Activated naive CD4-positive, alpha-beta T cell treated with anti-CD3 and anti-CD28 coated beads, Interleukin-2, amount 50 U/mL, for 72 hours (primary cell): ENCODE measurements around the gene UNKL. TPM values are rescaled to one million over a fixed set of nuclear protein-coding genes. Genes with fewer than 3 reads are reported as not detected.

Experiments
- ATAC-seq, 2 donors: fragments of 150-1000 bp; cut with Tn5 transposase; 2 replicates each; pipeline ENCODE4 v1.10.0; 2021; ENCODE audit warnings: mild to moderate bottlenecking in 2 of 2, moderate library complexity in 2 of 2
- DNase-seq, 2 donors: peaks; one replicate each; pipeline ENCODE4 v3.0.0; 2021 to 2022; ENCODE audit warnings: low spot score in 2 of 2
- H3K27ac Mint-ChIP-seq, 2 donors: one replicate each; pipeline ENCODE4 v1.8.0; 2022; ENCODE audit warnings: mild to moderate bottlenecking in 2 of 2, mixed read lengths in 2 of 2
- H3K36me3 Mint-ChIP-seq, 2 donors: one replicate each; pipeline ENCODE4 v1.8.0; 2022; ENCODE audit warnings: mixed read lengths in 2 of 2
- H3K9me3 Mint-ChIP-seq, 2 donors: one replicate each; pipeline ENCODE4 v1.8.0; 2022; ENCODE audit warnings: mixed read lengths in 2 of 2
- total RNA-seq, 2 donors: library from RNA; stranded (reverse); gene quantifications; one replicate each; pipeline ENCODE4 v1.2.3, GENCODE V29; 2022

Gene UNKL
- total RNA-seq, 2 donors from 2014 or later, result 38.0 to 72.1 TPM

- no peak for ATAC-seq
- no peak for DNase-seq
- no peaks in the 10 kb centered on the region for H3K9me3 Mint-ChIP-seq
- H3K27ac Mint-ChIP-seq, result peak overlapping the region; percentile 65 to 77
- no peaks in the 10 kb centered on the region for H3K36me3 Mint-ChIP-seq
Observed at GRCh38 chr16:1426734-1427471, 12.4 kb upstream of the UNKL start.

GRCh38 chr16:1425616-1426370 is 11.3 kb upstream of the UNKL start:
- Mint-ChIP-seq H3K9me3 (no peaks in the 10 kb centered on the region), H3K27ac (peak overlapping the region in 1 of 2 donors; percentile 57), H3K36me3 (no peaks in the 10 kb centered on the region)
- ATAC-seq (no peak), DNase-seq (no peak)

GRCh38 chr16:1424028-1424427 is 9.5 kb upstream of the UNKL start:
- no peaks in the 10 kb centered on the region for H3K36me3 Mint-ChIP-seq
- peak overlapping the region in 1 of 2 donors; percentile 99 for H3K27ac Mint-ChIP-seq
- no peak for ATAC-seq
- DNase-seq, result no peak
- H3K9me3 Mint-ChIP-seq, result no peaks in the 10 kb centered on the region

GRCh38 chr16:1422076-1422475 is 7.6 kb upstream of the UNKL start:
- no peaks in the 10 kb centered on the region for H3K36me3 Mint-ChIP-seq
- ATAC-seq (no peak), DNase-seq (no peak)
- H3K9me3 Mint-ChIP-seq, result no peaks in the 10 kb centered on the region
- peak overlapping the region; percentile 95 to 99 for H3K27ac Mint-ChIP-seq

- no peak for DNase-seq
- Mint-ChIP-seq H3K27ac (peak overlapping the region; percentile 77 to 99), H3K9me3 (no peaks in the 10 kb centered on the region), H3K36me3 (no peaks in the 10 kb centered on the region)
- ATAC-seq, result no peak
Observed at GRCh38 chr16:1420111-1420539, 5.6 kb upstream of the UNKL start.

GRCh38 chr16:1416521-1416941 is 2.0 kb upstream of the UNKL start:
- DNase-seq (no peak), ATAC-seq (no peak)
- Mint-ChIP-seq H3K36me3 (no peaks in the 10 kb centered on the region), H3K9me3 (no peaks in the 10 kb centered on the region), H3K27ac (no peak overlapping the region)

GRCh38 chr16:1413684-1414531 is 596 bp downstream of the UNKL start:
- Mint-ChIP-seq H3K9me3 (no peaks in the 10 kb centered on the region), H3K36me3 (no peaks in the 10 kb centered on the region), H3K27ac (peak overlapping the region; percentile 84 to 87)
- peak; percentile 64 to 71 for ATAC-seq
- DNase-seq, result peak; percentile 79 to 83

GRCh38 chr16:1412847-1413246 is 1.7 kb downstream of the UNKL start:
- no peak for ATAC-seq
- no peak for DNase-seq
- no peaks in the 10 kb centered on the region for H3K36me3 Mint-ChIP-seq
- H3K9me3 Mint-ChIP-seq, result no peaks in the 10 kb centered on the region
- peak overlapping the region in 1 of 2 donors; percentile 87 for H3K27ac Mint-ChIP-seq

- DNase-seq (peak; percentile 89 to 99), ATAC-seq (peak; percentile 92 to 97)
- Mint-ChIP-seq H3K9me3 (no peaks in the 10 kb centered on the region), H3K27ac (no peak overlapping the region), H3K36me3 (no peaks in the 10 kb centered on the region)
Observed at GRCh38 chr16:1408171-1408837, 6.2 kb downstream of the UNKL start.

- Mint-ChIP-seq H3K36me3 (no peaks in the 10 kb centered on the region), H3K27ac (no peak overlapping the region), H3K9me3 (no peaks in the 10 kb centered on the region)
- ATAC-seq (no peak), DNase-seq (no peak)
Observed at GRCh38 chr16:1407753-1408152, 6.8 kb downstream of the UNKL start.

- Mint-ChIP-seq H3K27ac (no peak overlapping the region), H3K9me3 (no peaks in the 10 kb centered on the region), H3K36me3 (no peaks in the 10 kb centered on the region)
- DNase-seq (no peak), ATAC-seq (no peak)
Observed at GRCh38 chr16:1403733-1404132, 10.8 kb downstream of the UNKL start.

GRCh38 chr16:1403036-1403435 is 11.5 kb downstream of the UNKL start:
- Mint-ChIP-seq H3K9me3 (no peaks in the 10 kb centered on the region), H3K27ac (no peak overlapping the region), H3K36me3 (no peaks in the 10 kb centered on the region)
- DNase-seq (no peak), ATAC-seq (no peak)

- no peak for DNase-seq
- no peak for ATAC-seq
- no peaks in the 10 kb centered on the region for H3K36me3 Mint-ChIP-seq
- peak overlapping the region in 1 of 2 donors; percentile 12 for H3K27ac Mint-ChIP-seq
- H3K9me3 Mint-ChIP-seq, result no peaks in the 10 kb centered on the region
Observed at GRCh38 chr16:1401758-1402154, 12.7 kb downstream of the UNKL start.

- H3K27ac Mint-ChIP-seq, result peak overlapping the region in 1 of 2 donors; percentile 12
- no peak for ATAC-seq
- no peaks in the 10 kb centered on the region for H3K9me3 Mint-ChIP-seq
- no peaks in the 10 kb centered on the region for H3K36me3 Mint-ChIP-seq
- DNase-seq, result no peak
Observed at GRCh38 chr16:1401061-1401757, 13.3 kb downstream of the UNKL start.

GRCh38 chr16:1398826-1399581 is 15.5 kb downstream of the UNKL start:
- DNase-seq, result no peak
- H3K36me3 Mint-ChIP-seq, result no peaks in the 10 kb centered on the region
- peak overlapping the region in 1 of 2 donors; percentile 46 for H3K27ac Mint-ChIP-seq
- H3K9me3 Mint-ChIP-seq, result no peaks in the 10 kb centered on the region
- no peak for ATAC-seq
